ENCODE measurements around the gene NRP2. TPM values are rescaled to one million over a fixed set of nuclear protein-coding genes. Genes with fewer than 3 reads are reported as not detected.

Gene NRP2
- polyA plus RNA-seq, 1 experiment = 114 TPM

- H3K9me3 ChIP-seq (ENCODE audit: control insufficient read depth, insufficient read depth, low read length) = no peaks in the 10 kb centered on the region
- ChIA-PET CTCF (interaction anchor here (1.2 to 1.5 kb wide), 2 partner anchors 13 to 17 kb away, joined by 5 to 8 read pairs; no protein-coding TSS in a partner anchor), POLR2A (no interaction called here)
- no peaks in the 10 kb centered on the region for H3K27me3 ChIP-seq (ENCODE audit: control insufficient read depth, insufficient read depth, low read length)
- H3K4me3 ChIP-seq (ENCODE audit: low read depth, low read length) = no peak overlapping the region
- DNase-seq (ENCODE audit: low read depth, low spot score) = no peak
- no peak overlapping the region for H3K27ac ChIP-seq (ENCODE audit: low read depth, low read length)
- TF ChIP-seq CTCF (IDR thresholded peaks at IDR 0.05; ENCODE audit: low read depth, low read length) = no peak
Measured at GRCh38 chr2:205662206-205662965, 19.9 kb upstream of the NRP2 start.

- H3K27ac ChIP-seq (ENCODE audit: low read depth, low read length) = no peak overlapping the region
- no peak overlapping the region for H3K4me3 ChIP-seq (ENCODE audit: low read depth, low read length)
- no peak for DNase-seq (ENCODE audit: low read depth, low spot score)
- ChIA-PET CTCF (interaction anchor here (2.4 kb wide), 1 partner anchor 10 kb away, joined by 8 read pairs; no protein-coding TSS in a partner anchor), POLR2A (no interaction called here)
- no peak for TF ChIP-seq CTCF (IDR thresholded peaks at IDR 0.05; ENCODE audit: low read depth, low read length)
- H3K27me3 ChIP-seq (ENCODE audit: control insufficient read depth, insufficient read depth, low read length) = no peaks in the 10 kb centered on the region
- no peaks in the 10 kb centered on the region for H3K9me3 ChIP-seq (ENCODE audit: control insufficient read depth, insufficient read depth, low read length)
Measured at GRCh38 chr2:205665791-205666190, 16.5 kb upstream of the NRP2 start.

DNA sequence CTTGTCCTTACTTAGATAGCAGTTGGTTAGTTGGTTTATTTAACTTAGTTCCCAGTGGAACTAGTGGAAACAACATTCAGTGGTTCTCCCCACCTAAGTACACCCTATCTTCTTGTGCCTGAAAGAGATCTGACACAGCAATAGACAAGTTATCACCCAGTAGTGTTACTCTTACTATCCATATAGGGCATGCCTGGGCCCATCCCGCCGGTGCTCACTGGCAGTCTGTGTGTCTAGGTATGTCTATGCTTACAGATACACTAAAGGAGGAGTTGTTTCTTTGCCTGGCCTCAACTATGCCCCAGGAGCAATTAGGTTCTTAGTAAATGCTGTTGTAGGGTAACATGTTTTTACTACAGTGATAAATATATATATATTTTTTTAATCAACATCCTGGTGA lies 12.0 kb upstream of the NRP2 start:
- Histone ChIP-seq H3K27me3 (ENCODE audit: control insufficient read depth, insufficient read depth, low read length) (no peaks in the 10 kb centered on the region), H3K4me3 (ENCODE audit: low read depth, low read length) (no peak overlapping the region), H3K9me3 (ENCODE audit: control insufficient read depth, insufficient read depth, low read length) (no peaks in the 10 kb centered on the region), H3K27ac (ENCODE audit: low read depth, low read length) (no peak overlapping the region)
- POLR2A ChIA-PET = no interaction called here
- CTCF ChIA-PET = interaction anchor here (0.6 kb wide), 1 partner anchor 255 kb away, joined by 4 read pairs; no protein-coding TSS in a partner anchor
- TF ChIP-seq CTCF (IDR thresholded peaks at IDR 0.05; ENCODE audit: low read depth, low read length) = no peak
- DNase-seq (ENCODE audit: low read depth, low spot score) = no peak

GRCh38 chr2:205673312-205673711 lies 9.0 kb upstream of the NRP2 start:
- ChIA-PET CTCF (no interaction called here), POLR2A (no interaction called here)
- no peaks in the 10 kb centered on the region for H3K27me3 ChIP-seq (ENCODE audit: control insufficient read depth, insufficient read depth, low read length)
- H3K27ac ChIP-seq (ENCODE audit: low read depth, low read length) = no peak overlapping the region
- no peak overlapping the region for H3K4me3 ChIP-seq (ENCODE audit: low read depth, low read length)
- H3K9me3 ChIP-seq (ENCODE audit: control insufficient read depth, insufficient read depth, low read length) = no peaks in the 10 kb centered on the region
- no peak for DNase-seq (ENCODE audit: low read depth, low spot score)
- TF ChIP-seq CTCF (IDR thresholded peaks at IDR 0.05; ENCODE audit: low read depth, low read length) = no peak

DNA sequence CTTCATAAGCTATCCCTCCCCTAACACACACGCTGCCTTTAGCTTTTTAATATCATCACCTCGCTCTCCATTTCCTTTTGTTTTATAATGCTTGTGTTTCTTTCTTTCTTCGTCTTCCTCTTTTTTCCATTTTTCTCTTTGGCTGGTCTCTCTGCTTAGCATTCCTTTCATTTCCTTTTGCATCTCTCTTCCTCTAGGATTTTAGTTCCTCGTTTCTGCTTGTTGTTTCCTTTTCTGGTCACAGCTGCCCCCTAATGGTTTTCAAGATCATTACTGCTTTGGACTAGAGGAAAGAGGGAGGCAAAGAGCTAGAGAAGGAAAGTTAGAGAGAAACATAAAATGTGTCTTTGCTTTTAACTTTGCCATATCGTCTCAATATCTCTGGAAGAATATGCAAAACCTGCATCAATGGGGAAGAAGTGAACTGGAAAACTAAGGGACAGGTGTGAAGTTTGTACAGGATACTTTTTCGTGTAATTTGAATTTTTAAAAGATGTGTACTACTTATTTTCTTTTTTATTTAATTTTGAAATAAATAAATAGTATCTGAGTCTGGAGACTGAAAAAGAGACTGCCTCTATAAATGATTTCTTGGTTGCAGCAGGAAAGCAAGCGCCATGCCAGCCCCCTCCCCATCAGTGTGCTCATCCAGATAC lies 6.3 kb upstream of the NRP2 start:
- POLR2A ChIA-PET = interaction anchor here (0.5 kb wide), 1 partner anchor 355 kb away, joined by 3 read pairs; no protein-coding TSS in a partner anchor
- no peak overlapping the region for H3K27ac ChIP-seq (ENCODE audit: low read depth, low read length)
- no peak for DNase-seq (ENCODE audit: low read depth, low spot score)
- TF ChIP-seq CTCF (IDR thresholded peaks at IDR 0.05; ENCODE audit: low read depth, low read length) = peak; percentile 91
- no peak overlapping the region for H3K4me3 ChIP-seq (ENCODE audit: low read depth, low read length)
- CTCF ChIA-PET = interaction anchor here (0.5 to 6.4 kb wide), 92 partner anchors 11 to 1531 kb away, joined by 3 to 52 read pairs (median 4); no protein-coding TSS in a partner anchor
- H3K27me3 ChIP-seq (ENCODE audit: control insufficient read depth, insufficient read depth, low read length) = no peaks in the 10 kb centered on the region
- no peaks in the 10 kb centered on the region for H3K9me3 ChIP-seq (ENCODE audit: control insufficient read depth, insufficient read depth, low read length)

All from AG04450 (cell line).